ENCODE measurements around the gene AMZ1.

AMZ1 gene

GRCh38 chr7:2687881-2688318 is at the start of gene AMZ1:
Gene AMZ1 (plus strand): TSS chr7:2688202. CDS start chr7:2700452, 12,250 bp downstream.
- no peak for DNase-seq (ENCODE audit: low read depth)

GRCh38 chr7:2638224-2638991 is 49.6 kb upstream of the AMZ1 start:
- DNase-seq (ENCODE audit: low read depth): no peak

- DNase-seq (ENCODE audit: low read depth): no peak
Measured at GRCh38 chr7:2639181-2639681, 48.8 kb upstream of the AMZ1 start.

- no peak for DNase-seq (ENCODE audit: low read depth)
Measured at GRCh38 chr7:2639695-2640481, 48.1 kb upstream of the AMZ1 start.

GRCh38 chr7:2640482-2640830 is 47.5 kb upstream of the AMZ1 start:
- DNase-seq (ENCODE audit: low read depth): no peak

- DNase-seq (ENCODE audit: low read depth): no peak
Measured at GRCh38 chr7:2640846-2641316, 47.1 kb upstream of the AMZ1 start.

- DNase-seq (ENCODE audit: low read depth): no peak
Measured at GRCh38 chr7:2641406-2642393, 46.3 kb upstream of the AMZ1 start.

GRCh38 chr7:2643386-2644219 is 44.4 kb upstream of the AMZ1 start:
- DNase-seq (ENCODE audit: low read depth): no peak

- DNase-seq (ENCODE audit: low read depth): no peak
Measured at GRCh38 chr7:2644220-2644561, 43.8 kb upstream of the AMZ1 start.

- no peak for DNase-seq (ENCODE audit: low read depth)
Measured at GRCh38 chr7:2644562-2645273, 43.3 kb upstream of the AMZ1 start.

GRCh38 chr7:2645274-2645868 is 42.6 kb upstream of the AMZ1 start:
- no peak for DNase-seq (ENCODE audit: low read depth)

GRCh38 chr7:2646336-2646679 is 41.7 kb upstream of the AMZ1 start:
- no peak for DNase-seq (ENCODE audit: low read depth)

- DNase-seq (ENCODE audit: low read depth): no peak
Measured at GRCh38 chr7:2646680-2647571, 41.1 kb upstream of the AMZ1 start.

- no peak for DNase-seq (ENCODE audit: low read depth)
Measured at GRCh38 chr7:2647594-2648172, 40.3 kb upstream of the AMZ1 start.

GRCh38 chr7:2649139-2649838 is 38.7 kb upstream of the AMZ1 start:
- DNase-seq (ENCODE audit: low read depth): no peak

GRCh38 chr7:2649991-2650390 is 38.0 kb upstream of the AMZ1 start:
- no peak for DNase-seq (ENCODE audit: low read depth)

- no peak for DNase-seq (ENCODE audit: low read depth)
Measured at GRCh38 chr7:2650451-2650850, 37.6 kb upstream of the AMZ1 start.

GRCh38 chr7:2651336-2651735 is 36.7 kb upstream of the AMZ1 start:
- no peak for DNase-seq (ENCODE audit: low read depth)

All from HS-27A (cell line).